Measurements from ENCODE around the gene PRDX5.

The PRDX5 gene

DNA sequence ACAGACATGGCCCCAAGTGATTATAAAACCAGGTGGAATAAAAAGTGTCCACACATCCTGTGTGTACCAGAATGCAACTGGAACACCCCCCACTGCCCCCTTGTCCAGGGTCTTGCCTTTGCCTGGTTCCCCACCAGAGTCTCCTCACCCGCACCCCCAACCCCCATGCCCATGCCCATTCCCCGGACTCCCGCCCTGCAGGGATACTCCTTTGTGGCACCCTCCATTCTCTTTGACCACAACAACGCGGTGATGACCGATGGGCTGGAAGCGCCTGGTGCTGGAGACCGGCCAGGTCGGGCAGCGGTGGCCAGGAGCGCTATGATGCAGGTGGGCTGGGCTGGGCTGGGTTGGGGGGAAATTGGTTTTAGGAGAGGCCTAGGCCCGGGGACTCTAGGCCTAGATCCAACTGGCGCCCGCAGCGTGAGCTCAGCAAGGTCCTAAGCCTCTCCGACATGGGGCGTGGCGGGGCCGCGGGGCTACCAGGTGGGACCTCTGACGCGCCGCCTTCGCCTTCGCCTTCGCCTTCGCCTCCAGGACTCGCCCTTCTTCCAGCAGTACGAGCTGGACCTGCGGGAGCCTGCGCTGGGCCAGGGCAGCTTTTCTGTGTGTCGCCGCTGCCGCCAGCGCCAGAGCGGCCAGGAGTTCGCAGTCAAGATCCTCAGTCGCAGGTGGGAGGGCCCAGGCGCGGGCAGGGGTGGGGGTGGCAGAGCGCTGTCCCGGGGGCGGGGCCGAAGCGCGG is 50.2 kb downstream of the PRDX5 start:
- no peak for DNase-seq

DNA sequence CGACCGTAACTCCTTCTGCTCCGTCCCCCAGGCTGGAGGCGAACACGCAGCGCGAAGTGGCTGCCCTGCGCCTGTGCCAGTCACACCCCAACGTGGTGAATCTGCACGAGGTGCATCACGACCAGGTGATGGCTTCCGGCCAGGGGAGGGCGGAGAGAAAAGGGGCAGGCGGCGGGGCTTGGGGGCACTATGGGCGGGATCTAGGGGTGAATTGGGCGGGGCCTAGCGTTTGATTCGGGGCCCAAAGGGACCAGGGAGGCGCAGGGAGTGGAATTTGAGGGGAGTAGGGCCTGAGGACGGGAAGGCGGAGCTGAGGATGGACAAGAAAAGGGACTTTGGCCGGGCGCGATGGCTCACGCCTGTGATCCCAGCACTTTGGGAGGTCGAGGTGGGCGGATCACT is 50.8 kb downstream of the PRDX5 start:
- DNase-seq, result no peak

DNA sequence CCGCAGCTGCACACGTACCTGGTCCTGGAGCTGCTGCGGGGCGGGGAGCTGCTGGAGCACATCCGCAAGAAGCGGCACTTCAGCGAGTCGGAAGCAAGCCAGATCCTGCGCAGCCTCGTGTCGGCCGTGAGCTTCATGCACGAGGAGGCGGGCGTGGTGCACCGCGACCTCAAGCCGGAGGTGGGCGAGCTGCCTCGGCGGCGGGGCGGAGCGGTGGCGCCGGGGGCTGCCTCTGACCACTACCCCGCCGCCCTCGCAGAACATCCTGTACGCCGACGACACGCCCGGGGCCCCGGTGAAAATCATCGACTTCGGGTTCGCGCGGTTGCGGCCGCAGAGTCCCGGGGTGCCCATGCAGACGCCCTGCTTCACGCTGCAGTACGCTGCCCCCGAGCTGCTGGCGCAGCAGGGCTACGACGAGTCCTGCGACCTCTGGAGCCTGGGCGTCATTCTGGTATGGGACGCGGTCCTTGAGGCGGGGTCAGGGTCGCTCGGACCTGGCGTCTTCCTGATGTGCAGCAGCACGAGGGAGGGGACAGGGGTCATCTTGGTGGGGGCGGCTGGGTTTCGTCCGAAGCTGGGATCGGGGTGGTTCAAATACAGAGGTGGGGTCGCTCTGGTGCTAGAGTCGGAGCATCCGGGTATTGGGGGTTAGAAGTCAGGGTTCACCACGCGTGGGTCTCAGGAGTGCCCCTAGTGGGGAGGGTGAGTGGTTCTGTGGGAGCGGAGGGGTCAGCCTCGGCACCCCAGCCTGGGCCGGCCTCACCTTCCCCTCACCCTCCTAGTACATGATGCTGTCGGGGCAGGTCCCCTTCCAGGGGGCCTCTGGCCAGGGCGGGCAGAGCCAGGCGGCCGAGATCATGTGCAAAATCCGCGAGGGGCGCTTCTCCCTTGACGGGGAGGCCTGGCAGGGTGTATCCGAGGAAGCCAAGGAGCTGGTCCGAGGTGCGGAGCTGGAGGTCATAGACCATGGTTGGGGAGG is 51.8 kb downstream of the PRDX5 start:
- DNase-seq, result no peak

DNA sequence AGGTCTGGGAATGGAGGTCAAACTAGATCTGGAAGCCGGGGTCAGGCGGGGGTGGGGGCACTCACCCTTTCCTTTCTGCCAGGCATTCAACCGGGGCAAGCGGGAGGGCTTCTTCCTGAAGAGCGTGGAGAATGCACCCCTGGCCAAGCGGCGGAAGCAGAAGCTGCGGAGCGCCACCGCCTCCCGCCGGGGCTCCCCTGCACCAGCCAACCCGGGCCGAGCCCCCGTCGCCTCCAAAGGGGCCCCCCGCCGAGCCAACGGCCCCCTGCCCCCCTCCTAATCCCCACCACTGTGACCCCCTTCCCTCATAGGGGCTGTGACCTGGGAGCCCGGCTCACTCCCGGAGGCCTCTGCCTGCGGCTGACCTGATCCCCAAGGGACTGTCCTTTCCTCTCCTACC is 53.3 kb downstream of the PRDX5 start:
- DNase-seq, result no peak

Data from fibroblast of skin of right quadriceps (primary cell).